CD4-positive, alpha-beta memory T cell (primary cell): Measurements from ENCODE around the gene CBLIF. TPM values are rescaled to one million over a fixed set of nuclear protein-coding genes. Genes with fewer than 3 reads are reported as not detected.
"Not testable (repeated sequence)": the region's sequence is repeated elsewhere in the genome, so short reads cannot be mapped to it uniquely, and the experiment has no call there.

ENCODE experiments used
- CTCF ChIA-PET: fragments of 350-600 bp; sonication (Branson Sonifier 250); formaldehyde crosslinking; loops from one replicate; lab custom pipeline; 2021; ENCODE audit warnings: inconsistent platforms; ENCODE audit not compliant: partially characterized antibody; lab: Charles Lee
- POLR2A ChIA-PET: fragments of 350-600 bp; sonication (Branson Sonifier 250); formaldehyde crosslinking; loops from one replicate; lab custom pipeline; 2021; ENCODE audit not compliant: partially characterized antibody; lab: Charles Lee
- DNase-seq, 5 donors: peaks; one replicate each; pipeline versions ENCODE4 v3.0.0 to v3.0.0-alpha.2; 2020 to 2022; ENCODE audit warnings: mixed read lengths in 1 of 5
- H3K27ac ChIP-seq: one replicate; pipeline ENCODE4 v1.7.0; 2013; ENCODE audit warnings: low read depth, low read length
- H3K27me3 ChIP-seq: 2 replicates; pipeline ENCODE4 v1.7.0; 2013; ENCODE audit warnings: mild to moderate bottlenecking, low read length, moderate library complexity; ENCODE audit not compliant: insufficient read depth
- H3K36me3 ChIP-seq: 2 replicates; pipeline ENCODE4 v1.7.0; 2013; ENCODE audit warnings: mild to moderate bottlenecking, low read length, moderate library complexity; ENCODE audit not compliant: insufficient read depth
- H3K4me1 ChIP-seq: 2 replicates; pipeline ENCODE4 v1.7.0; 2013; ENCODE audit warnings: mild to moderate bottlenecking, low read length, moderate library complexity; ENCODE audit not compliant: insufficient read depth
- H3K4me3 ChIP-seq, 2 donors: one replicate each; pipeline ENCODE4 v1.7.0; 2013; ENCODE audit warnings: low read length in 2 of 2, mild to moderate bottlenecking in 1 of 2
- H3K9me3 ChIP-seq, 2 donors: one replicate each; pipeline ENCODE4 v1.7.0; 2013; ENCODE audit warnings: low read length in 2 of 2, control low read depth in 1 of 2; ENCODE audit not compliant: control insufficient read depth in 1 of 2
- H3K27ac Mint-ChIP-seq, 7 donors: one replicate each; pipeline ENCODE4 v1.8.0; 2020 to 2021; ENCODE audit warnings: mixed read lengths in 7 of 7, mild to moderate bottlenecking in 6 of 7, inconsistent platforms in 3 of 7, moderate library complexity in 3 of 7
- H3K27me3 Mint-ChIP-seq, 2 donors: one replicate each; pipeline ENCODE4 v1.8.0; 2020 to 2021; ENCODE audit warnings: mixed read lengths in 2 of 2
- H3K36me3 Mint-ChIP-seq, 2 donors: one replicate each; pipeline ENCODE4 v1.8.0; 2020 to 2021; ENCODE audit warnings: mixed read lengths in 2 of 2, inconsistent platforms in 1 of 2, mild to moderate bottlenecking in 1 of 2
- H3K4me1 Mint-ChIP-seq, 4 donors: one replicate each; pipeline ENCODE4 v1.8.0; 2020 to 2021; ENCODE audit warnings: mixed read lengths in 4 of 4, mild to moderate bottlenecking in 1 of 4
- H3K4me3 Mint-ChIP-seq, 8 donors: one replicate each; pipeline ENCODE4 v1.8.0; 2020 to 2021; ENCODE audit warnings: mixed read lengths in 8 of 8, mild to moderate bottlenecking in 7 of 8, moderate library complexity in 6 of 8, inconsistent platforms in 3 of 8
- H3K9me3 Mint-ChIP-seq, 8 donors: one replicate each; pipeline ENCODE4 v1.8.0; 2020 to 2021; ENCODE audit warnings: mixed read lengths in 8 of 8, mild to moderate bottlenecking in 5 of 8, inconsistent platforms in 3 of 8, moderate library complexity in 1 of 8
- intact Hi-C: fragments of 100-400 bp; cut with micrococcal nuclease; formaldehyde crosslinking; loops from one replicate; pipeline ENCODE4 v1.15.1; 2023
- polyA plus RNA-seq, 2 donors: library from polyadenylated mRNA; unstranded; fragments of 300-500 nt; fragmentation: Illumina TruSeq; gene quantifications; one replicate each; pipeline ENCODE4 v1.2.3, GENCODE V29; 2021
- total RNA-seq, 2 experiments: library from RNA; stranded (reverse); gene quantifications; one replicate each; pipeline ENCODE4 v1.2.3, GENCODE V29; 2021

CBLIF gene
- total and polyA plus RNA-seq, 4 experiments from 2014 or later, result not detected

DNA sequence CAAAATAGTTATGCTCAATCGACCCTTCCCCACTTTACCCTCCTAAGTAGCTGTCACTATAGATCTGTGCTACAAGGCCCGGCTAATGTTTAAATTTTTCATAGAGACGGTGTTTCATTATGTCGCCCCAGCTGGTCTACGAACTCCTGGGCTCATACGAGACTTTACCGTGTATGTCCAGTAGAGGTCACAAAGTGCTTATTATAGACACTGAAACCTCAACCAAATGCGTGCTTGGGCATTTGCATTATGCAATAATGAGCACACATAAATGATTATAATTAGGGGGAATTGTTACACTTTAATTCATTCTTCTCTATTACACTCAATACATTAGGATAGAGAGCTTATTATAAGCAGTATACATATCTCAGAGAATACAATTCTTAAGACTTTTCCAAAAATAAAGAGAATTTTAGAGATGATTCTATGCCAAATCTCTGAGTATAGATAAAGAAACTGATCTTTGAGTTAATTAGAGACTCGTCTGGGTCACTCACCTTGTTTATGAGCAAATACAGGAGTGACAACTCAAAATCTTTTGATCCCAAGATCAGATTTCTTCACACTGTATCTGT is 22.2 kb downstream of the CBLIF start:
- CTCF ChIA-PET, result interaction anchor here (0.6 to 3.6 kb wide), 9 partner anchors 9 to 428 kb away, joined by 3 to 22 read pairs (median 3); no protein-coding TSS in a partner anchor

DNA sequence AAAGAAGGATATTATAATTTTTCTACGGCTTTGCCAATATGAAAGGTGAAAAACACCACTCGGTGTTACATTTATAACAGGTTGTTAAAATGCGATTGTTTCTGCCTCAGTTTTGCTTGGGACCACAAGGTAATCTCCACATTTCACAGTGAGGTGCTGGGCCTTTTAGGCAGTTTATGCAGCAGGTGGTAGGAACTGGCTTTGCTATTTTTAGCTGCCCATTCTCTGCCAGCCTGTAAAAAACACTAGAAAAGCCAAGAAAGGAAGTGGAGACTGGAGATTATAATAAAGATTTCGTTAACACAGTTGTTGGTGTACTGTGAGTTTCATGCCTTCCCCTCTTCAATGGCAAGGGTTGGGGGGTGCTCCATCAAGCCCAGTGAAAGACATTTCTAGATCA is 26.7 kb downstream of the CBLIF start:
- peak overlapping the region in 2 of 7 donors; percentile 8 to 59 for H3K27ac Mint-ChIP-seq
- no peak overlapping the region for H3K4me3 Mint-ChIP-seq
- Histone ChIP-seq H3K4me1 (peaks cover 2% of the 10 kb centered on the region), H3K9me3 (no peaks in the 10 kb centered on the region), H3K36me3 (no peaks in the 10 kb centered on the region), H3K4me3 (no peak overlapping the region), H3K27me3 (no peaks in the 10 kb centered on the region), H3K27ac (no peak overlapping the region)
- peaks cover 9 to 21% (median 15%) of the 10 kb centered on the region in 4 donors for H3K4me1 Mint-ChIP-seq
- POLR2A ChIA-PET, result no interaction called here
- intact Hi-C loops, result no loop called here
- no peaks in the 10 kb centered on the region for H3K36me3 Mint-ChIP-seq
- no peaks in the 10 kb centered on the region for H3K9me3 Mint-ChIP-seq
- CTCF ChIA-PET, result no interaction called here
- no peaks in the 10 kb centered on the region for H3K27me3 Mint-ChIP-seq
- DNase-seq, result no peak

More for the DNA sequence above, 22.2 kb downstream of the CBLIF start:
- peaks cover 0 to 1% (median 0%) of the 10 kb centered on the region in 8 donors for H3K9me3 Mint-ChIP-seq
- H3K4me1 ChIP-seq, result no peaks in the 10 kb centered on the region
- H3K27ac Mint-ChIP-seq, result peak overlapping the region in 1 of 7 donors; percentile 5
- H3K27me3 ChIP-seq, result no peaks in the 10 kb centered on the region
- POLR2A ChIA-PET, result no interaction called here
- H3K36me3 ChIP-seq, result no peaks in the 10 kb centered on the region
- no peaks in the 10 kb centered on the region for H3K36me3 Mint-ChIP-seq
- peak overlapping the region in 1 of 8 donors; percentile 52 for H3K4me3 Mint-ChIP-seq
- H3K27ac ChIP-seq, result no peak overlapping the region
- H3K4me3 ChIP-seq, result no peak overlapping the region
- intact Hi-C loops, result loop anchor here (1.0 to 5.0 kb wide), 2 partner anchors 34 to 444 kb away; no protein-coding TSS in a partner anchor
- peaks cover 6 to 14% (median 11%) of the 10 kb centered on the region in 4 donors for H3K4me1 Mint-ChIP-seq
- DNase-seq, result peak; percentile 26 to 39 (median 33)
- no peaks in the 10 kb centered on the region for H3K9me3 ChIP-seq
- H3K27me3 Mint-ChIP-seq, result no peaks in the 10 kb centered on the region

DNA sequence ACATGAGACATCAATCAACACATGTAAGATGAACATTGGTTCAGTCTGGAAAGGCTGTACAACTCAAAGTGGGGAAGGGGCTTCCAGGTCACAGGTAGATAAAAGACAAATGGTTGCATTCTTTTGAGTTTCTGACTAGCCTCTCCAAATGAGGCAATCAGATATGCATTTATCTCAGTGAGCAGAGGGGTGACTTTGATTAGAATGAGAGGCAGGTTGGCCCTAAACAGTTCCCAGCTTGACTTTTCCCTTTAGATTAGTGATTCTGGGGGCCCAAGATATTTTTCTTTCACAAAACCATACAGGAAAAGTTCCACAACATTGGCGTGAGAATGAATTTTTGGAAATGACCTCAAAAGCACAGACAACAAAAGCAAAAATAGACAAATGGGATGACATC is 28.9 kb downstream of the CBLIF start:
- H3K4me1 ChIP-seq, H3K27ac ChIP-seq, H3K36me3 ChIP-seq, H3K27me3 Mint-ChIP-seq, H3K9me3 ChIP-seq, intact Hi-C loops, H3K9me3 Mint-ChIP-seq, H3K4me3 ChIP-seq, DNase-seq, H3K4me3 Mint-ChIP-seq, H3K27me3 ChIP-seq, H3K36me3 Mint-ChIP-seq: not testable (repeated sequence)
- ChIA-PET POLR2A (interaction anchor here (1.1 kb wide), 1 partner anchor 61 kb away, joined by 3 read pairs; the partner anchor contains the start of gene STX3), CTCF (interaction anchor here (1.0 kb wide), 1 partner anchor 15 kb away, joined by 4 read pairs; no protein-coding TSS in a partner anchor)
- peak overlapping the region in 1 of 7 donors; percentile 31 for H3K27ac Mint-ChIP-seq
- peaks cover 6 to 24% (median 12%) of the 10 kb centered on the region in 4 donors for H3K4me1 Mint-ChIP-seq

DNA sequence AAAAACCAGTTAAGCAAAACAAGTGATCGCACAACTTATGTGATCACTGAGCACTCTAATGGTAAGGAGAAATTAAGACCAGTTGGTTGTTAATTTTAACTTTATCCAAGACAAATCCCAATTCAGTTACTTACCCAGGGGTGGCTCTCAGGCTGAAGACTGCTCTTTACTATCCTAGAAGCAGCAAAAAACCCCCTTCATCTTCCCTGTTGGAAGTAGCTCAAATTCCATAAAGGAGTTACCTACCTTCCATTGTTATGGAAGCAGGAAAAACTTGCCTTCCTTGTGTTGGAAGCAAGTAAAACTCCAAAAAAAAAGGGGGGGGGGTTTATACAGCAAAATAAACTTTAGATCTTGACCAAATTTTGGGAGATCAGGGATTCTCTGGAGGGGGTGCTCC is 29.5 kb downstream of the CBLIF start:
- H3K27ac ChIP-seq, result no peak overlapping the region
- Mint-ChIP-seq H3K27ac (no peak overlapping the region), H3K27me3 (peaks cover 0 to 2% of the 10 kb centered on the region in 2 donors), H3K4me1 (peaks cover 9 to 31% (median 17%) of the 10 kb centered on the region in 4 donors), H3K4me3 (no peak overlapping the region), H3K36me3 (peaks cover 0 to 3% of the 10 kb centered on the region in 2 donors), H3K9me3 (peaks cover 0 to 3% (median 0%) of the 10 kb centered on the region in 8 donors)
- no peaks in the 10 kb centered on the region for H3K9me3 ChIP-seq
- no peak for DNase-seq
- H3K4me3 ChIP-seq, result no peak overlapping the region
- peaks cover 10% of the 10 kb centered on the region for H3K4me1 ChIP-seq
- intact Hi-C loops, result no loop called here
- POLR2A ChIA-PET, result interaction anchor here (1.1 kb wide), 1 partner anchor 61 kb away, joined by 3 read pairs; the partner anchor contains the start of gene STX3
- H3K36me3 ChIP-seq, result no peaks in the 10 kb centered on the region
- CTCF ChIA-PET, result no interaction called here
- no peaks in the 10 kb centered on the region for H3K27me3 ChIP-seq

DNA sequence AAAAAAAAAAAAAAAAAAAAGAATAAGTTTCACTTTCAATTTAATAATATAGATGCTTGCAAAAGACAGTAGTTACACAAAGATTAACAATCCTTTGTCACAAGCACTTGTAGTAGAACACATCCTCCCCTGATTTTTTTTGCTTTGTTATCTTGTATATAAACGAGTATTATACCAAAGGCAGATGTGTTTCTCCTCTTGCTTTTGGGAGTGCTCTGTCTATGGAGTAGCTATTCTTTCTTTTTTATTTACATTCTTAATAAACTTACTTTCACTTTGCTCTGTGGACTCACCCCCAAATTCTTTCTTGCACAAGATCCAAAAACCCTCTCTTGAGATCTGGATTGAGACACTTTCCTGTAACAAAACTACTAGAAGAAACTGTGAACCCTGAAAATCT is 31.3 kb downstream of the CBLIF start:
- Mint-ChIP-seq H3K4me3 (peak overlapping the region; percentile 15 to 66 (median 43)), H3K36me3 (peaks cover 0 to 11% of the 10 kb centered on the region in 2 donors), H3K27me3 (peaks cover 0 to 2% of the 10 kb centered on the region in 2 donors), H3K27ac (peak overlapping the region in 4 of 7 donors; percentile 9 to 78 (median 39)), H3K9me3 (peaks cover 0 to 3% (median 0%) of the 10 kb centered on the region in 8 donors), H3K4me1 (peaks cover 16 to 42% (median 26%) of the 10 kb centered on the region in 4 donors)
- ChIA-PET CTCF (interaction anchor here (1.0 kb wide), 1 partner anchor 8 kb away, joined by 4 read pairs; no protein-coding TSS in a partner anchor), POLR2A (no interaction called here)
- Histone ChIP-seq H3K9me3 (no peaks in the 10 kb centered on the region), H3K36me3 (no peaks in the 10 kb centered on the region), H3K27me3 (no peaks in the 10 kb centered on the region), H3K4me3 (no peak overlapping the region), H3K4me1 (peaks cover 22% of the 10 kb centered on the region), H3K27ac (no peak overlapping the region)
- intact Hi-C loops, result no loop called here
- no peak for DNase-seq

DNA sequence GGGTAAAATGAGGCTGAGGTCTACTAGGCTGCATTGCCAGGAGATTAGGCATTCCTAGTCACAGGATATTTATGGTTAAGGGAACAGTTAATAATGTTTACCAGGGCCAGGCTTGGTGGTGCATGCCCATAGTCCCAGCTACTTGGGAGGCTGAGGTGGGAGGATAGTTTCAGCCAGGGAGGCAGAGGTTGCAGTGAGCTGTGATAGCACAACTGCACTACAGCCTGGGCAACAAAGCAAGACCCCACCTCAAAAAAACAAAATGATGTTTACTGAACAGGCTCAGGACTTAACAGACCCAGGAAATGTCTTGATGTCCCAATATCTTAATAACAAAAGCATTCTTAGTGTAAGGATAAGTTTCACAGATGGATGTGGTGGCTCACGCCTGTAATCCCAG is 31.9 kb downstream of the CBLIF start:
- no peak overlapping the region for H3K4me3 ChIP-seq
- peaks cover 0 to 2% of the 10 kb centered on the region in 2 donors for H3K27me3 Mint-ChIP-seq
- ChIA-PET CTCF (interaction anchor here (1.0 kb wide), 1 partner anchor 9 kb away, joined by 4 read pairs; no protein-coding TSS in a partner anchor), POLR2A (no interaction called here)
- H3K9me3 Mint-ChIP-seq, result peaks cover 0 to 3% (median 0%) of the 10 kb centered on the region in 8 donors
- H3K27ac Mint-ChIP-seq, result peak overlapping the region in 1 of 7 donors; percentile 50
- H3K9me3 ChIP-seq, result no peaks in the 10 kb centered on the region
- no peak for DNase-seq
- peaks cover 14 to 35% (median 24%) of the 10 kb centered on the region in 4 donors for H3K4me1 Mint-ChIP-seq
- no peaks in the 10 kb centered on the region for H3K36me3 ChIP-seq
- intact Hi-C loops, result no loop called here
- no peaks in the 10 kb centered on the region for H3K27me3 ChIP-seq
- peaks cover 0 to 15% of the 10 kb centered on the region in 2 donors for H3K36me3 Mint-ChIP-seq
- peaks cover 23% of the 10 kb centered on the region for H3K4me1 ChIP-seq
- peak overlapping the region in 1 of 8 donors; percentile 45 for H3K4me3 Mint-ChIP-seq
- no peak overlapping the region for H3K27ac ChIP-seq

DNA sequence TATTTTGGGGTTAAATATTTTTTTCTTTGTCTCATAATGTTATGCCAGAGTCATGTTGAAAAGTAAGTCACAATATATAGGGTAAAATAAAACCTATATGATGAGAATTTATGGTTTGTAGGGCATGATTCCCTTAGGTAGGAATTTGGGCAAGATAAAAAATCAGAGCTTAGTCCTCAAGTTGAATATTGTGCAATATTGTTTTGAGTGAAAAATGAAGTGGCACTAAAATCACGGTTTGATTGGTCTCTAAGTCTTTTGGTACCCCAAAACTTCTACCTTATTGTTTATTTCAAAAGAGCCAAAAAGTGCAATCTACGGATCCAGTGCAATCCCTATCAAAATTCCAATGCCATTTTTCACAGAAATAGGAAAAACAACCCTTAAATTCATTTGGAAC is 33.1 kb downstream of the CBLIF start:
- Mint-ChIP-seq H3K4me1 (peaks cover 14 to 32% (median 23%) of the 10 kb centered on the region in 4 donors), H3K27ac (peak overlapping the region in 2 of 7 donors; percentile 18 to 78), H3K9me3 (peaks cover 0 to 3% (median 0%) of the 10 kb centered on the region in 8 donors), H3K36me3 (peaks cover 0 to 23% of the 10 kb centered on the region in 2 donors), H3K4me3 (no peak overlapping the region), H3K27me3 (peaks cover 0 to 2% of the 10 kb centered on the region in 2 donors)
- Histone ChIP-seq H3K27ac (no peak overlapping the region), H3K36me3 (peaks cover 7% of the 10 kb centered on the region), H3K4me3 (no peak overlapping the region), H3K9me3 (no peaks in the 10 kb centered on the region), H3K27me3 (no peaks in the 10 kb centered on the region), H3K4me1 (peaks cover 23% of the 10 kb centered on the region)
- DNase-seq, result no peak
- intact Hi-C loops, result no loop called here
- ChIA-PET POLR2A (interaction anchor here (1.2 kb wide), 1 partner anchor 40 kb away, joined by 3 read pairs; no protein-coding TSS in a partner anchor), CTCF (no interaction called here)
